HUES6 (cell line): ENCODE measurements around the gene GALNT9.

Source experiments
- H3K27ac ChIP-seq: 2 replicates; pipeline ENCODE4 v1.7.0; 2013; ENCODE audit warnings: low read depth, mild to moderate bottlenecking, low read length, inconsistent platforms
- H3K27me3 ChIP-seq: 2 replicates; pipeline ENCODE4 v1.6.1; 2013; ENCODE audit warnings: low read length; ENCODE audit not compliant: control insufficient read depth, insufficient read depth
- H3K36me3 ChIP-seq: 2 replicates; pipeline ENCODE4 v1.6.1; 2013; ENCODE audit warnings: low read length; ENCODE audit not compliant: control insufficient read depth, insufficient read depth
- H3K4me1 ChIP-seq: 2 replicates; pipeline ENCODE4 v1.6.1; 2013; ENCODE audit warnings: low read length; ENCODE audit not compliant: control insufficient read depth, insufficient read depth
- H3K4me3 ChIP-seq: 2 replicates; pipeline ENCODE4 v1.5.1; 2013; ENCODE audit warnings: low read depth, low read length
- H3K9ac ChIP-seq: one replicate; pipeline ENCODE4 v1.6.1; 2013; ENCODE audit warnings: mild to moderate bottlenecking, low read length
- H3K9me3 ChIP-seq: 2 replicates; pipeline ENCODE4 v1.6.1; 2013; ENCODE audit warnings: low read depth, low read length; ENCODE audit not compliant: control insufficient read depth, insufficient read depth

Gene GALNT9

DNA sequence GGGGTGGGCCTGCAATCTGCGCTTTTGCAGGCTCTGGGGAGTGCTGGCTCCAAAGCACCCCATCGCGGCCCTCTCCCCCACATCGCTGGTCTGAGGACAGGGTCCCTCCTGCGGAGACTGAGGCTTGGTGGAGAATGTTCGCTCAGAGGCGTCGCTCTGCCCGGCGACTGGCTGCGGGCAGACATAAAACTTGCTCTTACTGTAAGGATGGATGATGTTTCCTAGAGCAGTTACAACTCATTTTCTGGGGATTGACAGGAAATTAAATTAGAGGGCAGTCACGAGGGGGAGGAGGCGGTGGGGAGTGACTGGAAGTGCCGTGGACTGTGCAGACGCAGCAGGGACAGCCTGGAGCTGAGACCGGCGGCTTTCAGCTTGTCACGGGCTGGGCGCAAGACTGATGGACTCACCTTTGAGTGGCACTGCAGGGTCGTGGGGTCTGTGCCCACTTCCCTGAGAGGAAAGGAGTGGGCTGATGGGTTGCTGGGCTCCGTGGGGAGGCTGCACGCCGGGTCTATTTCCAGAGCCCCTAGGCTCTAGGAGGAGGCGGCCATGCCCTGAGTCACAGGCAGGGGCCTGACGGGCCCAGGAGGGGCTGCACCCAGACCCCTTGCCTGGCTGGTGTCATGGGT lies 152.4 kb downstream of the GALNT9 start:
- Histone ChIP-seq H3K27ac (no peak overlapping the region), H3K4me1 (peaks cover 5% of the 10 kb centered on the region; the same call in 1 of the 2 replicates), H3K9ac (no peak overlapping the region), H3K27me3 (peaks cover 79% of the 10 kb centered on the region), H3K9me3 (no peaks in the 10 kb centered on the region), H3K36me3 (no peaks in the 10 kb centered on the region), H3K4me3 (no peak overlapping the region)

DNA sequence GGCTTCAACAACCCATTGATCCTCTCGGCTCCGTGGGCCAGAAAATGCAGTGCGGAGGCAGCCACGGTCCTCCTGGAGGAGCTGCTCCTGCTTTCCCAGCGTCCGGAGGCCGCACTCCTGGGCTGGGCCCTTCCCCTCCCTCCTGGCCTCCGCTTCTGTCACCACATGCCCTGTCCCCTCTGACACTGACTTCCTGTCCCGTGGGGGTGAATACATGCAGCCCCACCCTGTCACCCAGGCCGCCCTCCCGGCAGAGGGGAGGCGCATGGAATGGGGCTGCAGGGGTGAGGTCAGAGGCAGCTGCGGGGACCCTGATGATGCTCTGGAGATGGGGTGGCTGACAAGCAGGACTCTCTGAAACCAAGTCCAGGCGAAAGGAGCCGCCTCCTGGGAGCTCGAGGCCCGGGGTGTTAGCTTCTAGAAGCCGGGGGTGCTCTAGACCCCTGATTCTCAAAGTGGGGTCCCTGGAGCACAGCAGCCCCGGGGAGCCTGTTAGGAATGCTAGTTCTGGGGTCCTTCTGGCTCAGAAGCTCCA lies 152.9 kb downstream of the GALNT9 start:
- H3K4me3 ChIP-seq = no peak overlapping the region
- H3K27ac ChIP-seq = no peak overlapping the region
- H3K9me3 ChIP-seq = no peaks in the 10 kb centered on the region
- H3K4me1 ChIP-seq = peaks cover 5% of the 10 kb centered on the region; the same call in 1 of the 2 replicates
- no peaks in the 10 kb centered on the region for H3K36me3 ChIP-seq
- no peak overlapping the region for H3K9ac ChIP-seq
- peaks cover 81% of the 10 kb centered on the region for H3K27me3 ChIP-seq

- H3K36me3 ChIP-seq = no peaks in the 10 kb centered on the region
- H3K4me3 ChIP-seq = no peak overlapping the region
- peaks cover 78% of the 10 kb centered on the region for H3K27me3 ChIP-seq
- no peak overlapping the region for H3K27ac ChIP-seq
- peaks cover 5% of the 10 kb centered on the region; the same call in 1 of the 2 replicates for H3K4me1 ChIP-seq
- no peaks in the 10 kb centered on the region for H3K9me3 ChIP-seq
- H3K9ac ChIP-seq = no peak overlapping the region
Observed at GRCh38 chr12:132175496-132176384, 153.6 kb downstream of the GALNT9 start.

GRCh38 chr12:132174839-132175490 lies 154.4 kb downstream of the GALNT9 start:
- Histone ChIP-seq H3K27me3 (peaks cover 78% of the 10 kb centered on the region), H3K4me1 (peaks cover 5% of the 10 kb centered on the region; the same call in 1 of the 2 replicates)

DNA sequence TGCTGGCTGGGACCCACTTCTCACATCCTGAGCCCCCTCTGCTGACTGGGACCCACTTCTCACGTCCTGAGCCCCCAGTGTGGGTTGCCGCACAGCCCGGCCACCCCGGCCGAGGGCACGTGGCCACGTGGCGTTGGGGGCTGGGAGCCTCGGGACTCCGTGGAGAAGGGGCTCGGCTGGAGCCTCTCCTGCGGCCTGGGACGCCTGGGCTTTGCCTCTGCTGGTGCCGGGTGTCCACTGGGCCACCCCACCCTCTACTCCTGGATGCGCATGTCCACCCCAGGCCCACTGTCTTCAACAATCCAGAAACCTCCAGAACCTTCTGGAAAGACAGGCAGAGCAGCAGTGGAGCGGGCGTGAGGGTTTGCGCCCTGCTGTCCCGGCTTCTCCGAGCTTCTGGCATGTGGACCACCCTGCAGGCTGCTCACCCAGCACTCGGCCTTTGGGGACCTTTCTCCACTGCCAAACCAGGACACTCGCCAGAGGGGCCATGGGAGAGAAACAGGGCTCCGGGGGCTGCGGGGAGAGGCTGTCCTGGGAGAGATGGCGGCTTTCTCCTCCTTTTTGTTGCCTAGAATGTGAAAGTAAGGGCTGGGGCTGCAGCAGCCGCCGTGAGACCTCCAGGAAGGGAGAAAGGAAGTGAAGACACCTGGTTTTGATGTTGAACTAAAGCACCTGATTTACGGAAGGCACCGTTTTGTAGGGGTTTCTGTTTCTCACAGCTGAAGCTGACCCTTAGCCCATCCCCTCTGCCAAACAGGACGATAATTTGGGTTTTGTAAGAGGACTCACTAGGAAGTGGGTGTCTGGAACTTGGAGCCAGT lies 155.2 kb downstream of the GALNT9 start:
- no peak overlapping the region for H3K9ac ChIP-seq
- H3K4me3 ChIP-seq = no peak overlapping the region

More at GRCh38 chr12:132174839-132175490, 154.4 kb downstream of the GALNT9 start:
- no peak overlapping the region for H3K4me3 ChIP-seq
- no peaks in the 10 kb centered on the region for H3K9me3 ChIP-seq
- H3K9ac ChIP-seq = no peak overlapping the region
- no peaks in the 10 kb centered on the region for H3K36me3 ChIP-seq
- H3K27ac ChIP-seq = no peak overlapping the region

GRCh38 chr12:132173135-132174014 lies 156.0 kb downstream of the GALNT9 start:
- H3K27me3 ChIP-seq = peaks cover 69% of the 10 kb centered on the region
- no peak overlapping the region for H3K4me3 ChIP-seq
- H3K9ac ChIP-seq = no peak overlapping the region
- no peaks in the 10 kb centered on the region for H3K9me3 ChIP-seq
- H3K27ac ChIP-seq = no peak overlapping the region
- no peaks in the 10 kb centered on the region; the same call in 1 of the 2 replicates for H3K4me1 ChIP-seq
- no peaks in the 10 kb centered on the region for H3K36me3 ChIP-seq

More for the DNA sequence above, 155.2 kb downstream of the GALNT9 start:
- peaks cover 5% of the 10 kb centered on the region; the same call in 1 of the 2 replicates for H3K4me1 ChIP-seq
- no peaks in the 10 kb centered on the region for H3K9me3 ChIP-seq
- peaks cover 76% of the 10 kb centered on the region for H3K27me3 ChIP-seq
- no peaks in the 10 kb centered on the region for H3K36me3 ChIP-seq
- no peak overlapping the region for H3K27ac ChIP-seq

DNA sequence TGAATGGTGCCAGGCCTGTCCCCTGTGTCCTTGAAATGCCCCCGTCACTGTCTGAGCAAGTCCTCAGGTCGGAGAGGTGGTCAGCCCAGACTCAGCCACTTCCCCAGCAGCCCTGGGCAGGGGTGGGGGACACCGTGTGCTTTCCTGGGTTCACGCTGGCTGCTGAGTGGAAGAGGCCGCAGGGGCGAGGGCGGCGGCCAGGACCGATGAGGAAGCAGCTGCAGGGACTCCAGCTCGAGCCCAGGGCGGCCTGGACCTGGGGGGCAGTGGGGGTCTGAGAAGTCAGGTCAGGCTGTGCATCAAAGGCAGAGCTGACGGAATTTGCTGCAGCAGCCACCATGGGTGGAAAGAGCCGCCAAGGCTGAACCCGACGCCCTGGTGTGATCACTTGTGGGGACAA lies 156.8 kb downstream of the GALNT9 start:
- no peaks in the 10 kb centered on the region for H3K36me3 ChIP-seq
- H3K27ac ChIP-seq = no peak overlapping the region
- H3K9me3 ChIP-seq = no peaks in the 10 kb centered on the region
- no peaks in the 10 kb centered on the region; the same call in 1 of the 2 replicates for H3K4me1 ChIP-seq
- H3K4me3 ChIP-seq = no peak overlapping the region
- peaks cover 73% of the 10 kb centered on the region for H3K27me3 ChIP-seq
- H3K9ac ChIP-seq = no peak overlapping the region

GRCh38 chr12:132171968-132172521 lies 157.3 kb downstream of the GALNT9 start:
- no peaks in the 10 kb centered on the region; the same call in 1 of the 2 replicates for H3K4me1 ChIP-seq
- peaks cover 73% of the 10 kb centered on the region for H3K27me3 ChIP-seq
- H3K4me3 ChIP-seq = no peak overlapping the region
- H3K36me3 ChIP-seq = no peaks in the 10 kb centered on the region
- H3K27ac ChIP-seq = no peak overlapping the region
- no peak overlapping the region for H3K9ac ChIP-seq
- H3K9me3 ChIP-seq = no peaks in the 10 kb centered on the region

GRCh38 chr12:132171293-132171967 lies 158.0 kb downstream of the GALNT9 start:
- Histone ChIP-seq H3K4me3 (no peak overlapping the region), H3K9ac (no peak overlapping the region)

More at GRCh38 chr12:132171293-132171967, 158.0 kb downstream of the GALNT9 start:
- H3K27ac ChIP-seq = no peak overlapping the region
- no peaks in the 10 kb centered on the region; the same call in 1 of the 2 replicates for H3K4me1 ChIP-seq
- no peaks in the 10 kb centered on the region for H3K9me3 ChIP-seq
- peaks cover 69% of the 10 kb centered on the region for H3K27me3 ChIP-seq
- no peaks in the 10 kb centered on the region for H3K36me3 ChIP-seq
